Measurements from ENCODE around the gene RUNX2. TPM values are rescaled to one million over a fixed set of nuclear protein-coding genes. Genes with fewer than 3 reads are reported as not detected.

RUNX2 gene
- polyA plus RNA-seq, 1 donor (not counting 4 experiments of a cell fraction or from before 2014, with no cell fraction given), result 1.4 TPM

- Histone ChIP-seq H2AFZ (ENCODE audit: control insufficient read depth, low read length) (no peak overlapping the region), H3K9me3 (ENCODE audit: control insufficient read depth, low read depth, low read length) (no peaks in the 10 kb centered on the region), H3K36me3 (ENCODE audit: control insufficient read depth in 2 of 2, extremely low read depth in 1 of 2, insufficient read depth in 2 of 2, low read length in 2 of 2) (no peaks in the 10 kb centered on the region), H3K27ac (ENCODE audit: control insufficient read depth, insufficient read depth, low read length) (peak overlapping the region; percentile 73), H3K79me2 (ENCODE audit: control insufficient read depth, insufficient read depth, low read length) (no peaks in the 10 kb centered on the region), H3K27me3 (ENCODE audit: control insufficient read depth, extremely low read depth, insufficient read depth, low read length) (no peaks in the 10 kb centered on the region), H3K4me1 (ENCODE audit: control insufficient read depth, extremely low read depth, insufficient read depth, low read length) (peaks cover 49% of the 10 kb centered on the region), H4K20me1 (ENCODE audit: control insufficient read depth, extremely low read depth, insufficient read depth, low read length) (no peaks in the 10 kb centered on the region), H3K4me2 (ENCODE audit: control insufficient read depth, extremely low read depth, insufficient read depth, low read depth, low read length) (peak overlapping the region; percentile 81), H3K9me1 (ENCODE audit: control insufficient read depth, extremely low read depth, insufficient read depth, low read length) (no peaks in the 10 kb centered on the region), H3K9ac (ENCODE audit: control insufficient read depth, extremely low read depth, insufficient read depth, low read length) (no peak overlapping the region), H3K4me3 (ENCODE audit: control insufficient read depth in 2 of 3, extremely low read depth in 1 of 3, insufficient read depth in 2 of 3, low read depth in 1 of 3, low read length in 3 of 3) (peak overlapping the region in 1 of 3 experiments; percentile 49)
- DNase-seq (ENCODE audit: low read depth, low spot score) (no peak), FAIRE-seq (peak; percentile 48)
- dilution Hi-C loops (cut with MboI; ENCODE audit: extremely low pct_ligation_motif_present, low sequenced_read_pairs), result no loop called here
- TF ChIP-seq CTCF (optimal IDR thresholded peaks at IDR 0.05 in 1 of 3, IDR thresholded peaks at IDR 0.05 in 1 of 3, conservative IDR thresholded peaks at IDR 0.05 in 1 of 3; ENCODE audit: extremely low read depth in 1 of 3, insufficient read depth in 2 of 3, low read length in 3 of 3), result no peak
- TF ChIP-seq EZH2 (IDR thresholded peaks at IDR 0.05; ENCODE audit: low read length), result no peak
Measured at GRCh38 chr6:45438151-45438550, 110.0 kb downstream of the RUNX2 start.

GRCh38 chr6:45438849-45439406, 110.8 kb downstream of the RUNX2 start:
- Histone ChIP-seq H4K20me1 (ENCODE audit: control insufficient read depth, extremely low read depth, insufficient read depth, low read length) (no peaks in the 10 kb centered on the region), H3K27ac (ENCODE audit: control insufficient read depth, insufficient read depth, low read length) (peak overlapping the region; percentile 73), H3K27me3 (ENCODE audit: control insufficient read depth, extremely low read depth, insufficient read depth, low read length) (no peaks in the 10 kb centered on the region), H3K9me3 (ENCODE audit: control insufficient read depth, low read depth, low read length) (no peaks in the 10 kb centered on the region), H3K4me2 (ENCODE audit: control insufficient read depth, extremely low read depth, insufficient read depth, low read depth, low read length) (peak overlapping the region; percentile 81), H3K4me3 (ENCODE audit: control insufficient read depth in 2 of 3, extremely low read depth in 1 of 3, insufficient read depth in 2 of 3, low read depth in 1 of 3, low read length in 3 of 3) (peak overlapping the region in 2 of 3 experiments; percentile 31 to 49), H2AFZ (ENCODE audit: control insufficient read depth, low read length) (no peak overlapping the region), H3K4me1 (ENCODE audit: control insufficient read depth, extremely low read depth, insufficient read depth, low read length) (peaks cover 42% of the 10 kb centered on the region), H3K9ac (ENCODE audit: control insufficient read depth, extremely low read depth, insufficient read depth, low read length) (peak overlapping the region; percentile 0), H3K79me2 (ENCODE audit: control insufficient read depth, insufficient read depth, low read length) (no peaks in the 10 kb centered on the region), H3K36me3 (ENCODE audit: control insufficient read depth in 2 of 2, extremely low read depth in 1 of 2, insufficient read depth in 2 of 2, low read length in 2 of 2) (no peaks in the 10 kb centered on the region), H3K9me1 (ENCODE audit: control insufficient read depth, extremely low read depth, insufficient read depth, low read length) (no peaks in the 10 kb centered on the region)
- no peak for TF ChIP-seq CTCF (optimal IDR thresholded peaks at IDR 0.05 in 1 of 3, IDR thresholded peaks at IDR 0.05 in 1 of 3, conservative IDR thresholded peaks at IDR 0.05 in 1 of 3; ENCODE audit: extremely low read depth in 1 of 3, insufficient read depth in 2 of 3, low read length in 3 of 3)
- TF ChIP-seq EZH2 (IDR thresholded peaks at IDR 0.05; ENCODE audit: low read length), result no peak
- dilution Hi-C loops (cut with MboI; ENCODE audit: extremely low pct_ligation_motif_present, low sequenced_read_pairs), result no loop called here
- FAIRE-seq, result peak; percentile 99
- peak; percentile 66 for DNase-seq (ENCODE audit: low read depth, low spot score)
